Thoracic aorta (tissue), 2 donors: ENCODE results near the gene IRF8. TPM values are rescaled to one million over a fixed set of nuclear protein-coding genes. Genes with fewer than 3 reads are reported as not detected.
A peak's percentile ranks its signal among the peaks of the same experiment; 100 is the strongest.

Source experiments
- ATAC-seq: fragments of 150-250 bp; one replicate; pipeline ENCODE4 v1.8.0; 2017; ENCODE audit warnings: low read depth; ENCODE audit not compliant: insufficient number of reproducible peaks, low FRiP score
- DNase-seq: peaks from one replicate; pipeline ENCODE4 v3.0.0-alpha.2; 2020; ENCODE audit warnings: low spot score
- H3K27ac ChIP-seq, 2 donors: fragments of 200-600 bp; sonication (generic); 1 replicate in 1 of 2; 2 replicates in 1 of 2; pipeline ENCODE4 v1.5.1; 2016; ENCODE audit warnings: mild to moderate bottlenecking in 2 of 2, moderate library complexity in 2 of 2
- H3K27me3 ChIP-seq: fragments of 200-600 bp; sonication (generic); replicated peaks from 2 replicates; pipeline ENCODE4 v1.6.0; 2016; ENCODE audit warnings: mild to moderate bottlenecking; ENCODE audit not compliant: insufficient read depth
- H3K36me3 ChIP-seq: fragments of 200-600 bp; sonication (generic); one replicate; pipeline ENCODE4 v1.5.1; 2016
- H3K4me1 ChIP-seq, 2 donors: fragments of 200-600 bp; sonication (generic); 1 replicate in 1 of 2; 2 replicates in 1 of 2; pipeline versions ENCODE4 v1.5.1 to v1.6.0; 2016; ENCODE audit warnings: low read depth in 2 of 2, mild to moderate bottlenecking in 1 of 2; ENCODE audit not compliant: control insufficient read depth in 1 of 2
- H3K4me3 ChIP-seq: fragments of 200-600 bp; sonication (generic); 2 replicates; pipeline ENCODE4 v1.5.1; 2016; ENCODE audit warnings: mild to moderate bottlenecking
- H3K9me3 ChIP-seq: fragments of 200-600 bp; sonication (generic); 2 replicates; pipeline ENCODE4 v1.5.1; 2016
- total RNA-seq, 2 donors: library from RNA; depleted of rRNA; stranded (reverse); fragments of >200 nt; gene quantifications; one replicate each; pipeline versions ENCODE4 v1.1.0 to v1.2.3, GENCODE V29; 2016
- TF ChIP-seq, protein P1 (sequence below): fragments of 200-600 bp; sonication (generic); IDR thresholded peaks from one replicate; pipeline ENCODE4 v1.5.1; 2019; ENCODE audit warnings: antibody characterized with exemption

IRF8 gene
- total RNA-seq, 2 donors from 2014 or later: 27.0 to 28.8 TPM

DNA sequence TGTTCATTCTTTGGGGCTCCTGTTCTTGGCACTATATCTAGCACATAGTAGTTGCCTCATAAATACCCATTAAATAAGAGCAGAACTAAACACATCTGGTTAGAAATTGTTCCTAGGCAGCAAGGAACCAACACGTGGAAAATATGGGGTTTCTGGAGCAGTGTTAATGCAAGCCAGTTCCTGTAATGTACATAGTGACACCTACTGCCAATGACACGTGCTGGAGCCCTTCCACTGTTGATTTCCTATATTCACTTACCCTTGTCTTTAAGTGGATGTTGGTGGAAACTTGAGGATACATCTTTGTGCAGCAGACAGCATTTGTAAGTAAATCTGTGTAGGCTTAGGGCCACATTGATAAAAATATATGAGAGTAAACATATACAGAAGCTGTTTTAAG is 1.6 kb upstream of the IRF8 start:
- Histone ChIP-seq H3K27ac (no peak overlapping the region), H3K9me3 (no peaks in the 10 kb centered on the region), H3K27me3 (no peaks in the 10 kb centered on the region), H3K4me3 (no peak overlapping the region), H3K4me1 (peaks cover 0 to 12% of the 10 kb centered on the region in 2 donors), H3K36me3 (no peaks in the 10 kb centered on the region)
- TF ChIP-seq, protein P1, sequence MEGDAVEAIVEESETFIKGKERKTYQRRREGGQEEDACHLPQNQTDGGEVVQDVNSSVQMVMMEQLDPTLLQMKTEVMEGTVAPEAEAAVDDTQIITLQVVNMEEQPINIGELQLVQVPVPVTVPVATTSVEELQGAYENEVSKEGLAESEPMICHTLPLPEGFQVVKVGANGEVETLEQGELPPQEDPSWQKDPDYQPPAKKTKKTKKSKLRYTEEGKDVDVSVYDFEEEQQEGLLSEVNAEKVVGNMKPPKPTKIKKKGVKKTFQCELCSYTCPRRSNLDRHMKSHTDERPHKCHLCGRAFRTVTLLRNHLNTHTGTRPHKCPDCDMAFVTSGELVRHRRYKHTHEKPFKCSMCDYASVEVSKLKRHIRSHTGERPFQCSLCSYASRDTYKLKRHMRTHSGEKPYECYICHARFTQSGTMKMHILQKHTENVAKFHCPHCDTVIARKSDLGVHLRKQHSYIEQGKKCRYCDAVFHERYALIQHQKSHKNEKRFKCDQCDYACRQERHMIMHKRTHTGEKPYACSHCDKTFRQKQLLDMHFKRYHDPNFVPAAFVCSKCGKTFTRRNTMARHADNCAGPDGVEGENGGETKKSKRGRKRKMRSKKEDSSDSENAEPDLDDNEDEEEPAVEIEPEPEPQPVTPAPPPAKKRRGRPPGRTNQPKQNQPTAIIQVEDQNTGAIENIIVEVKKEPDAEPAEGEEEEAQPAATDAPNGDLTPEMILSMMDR: no peak
- DNase-seq: no peak
- no peak for ATAC-seq

DNA sequence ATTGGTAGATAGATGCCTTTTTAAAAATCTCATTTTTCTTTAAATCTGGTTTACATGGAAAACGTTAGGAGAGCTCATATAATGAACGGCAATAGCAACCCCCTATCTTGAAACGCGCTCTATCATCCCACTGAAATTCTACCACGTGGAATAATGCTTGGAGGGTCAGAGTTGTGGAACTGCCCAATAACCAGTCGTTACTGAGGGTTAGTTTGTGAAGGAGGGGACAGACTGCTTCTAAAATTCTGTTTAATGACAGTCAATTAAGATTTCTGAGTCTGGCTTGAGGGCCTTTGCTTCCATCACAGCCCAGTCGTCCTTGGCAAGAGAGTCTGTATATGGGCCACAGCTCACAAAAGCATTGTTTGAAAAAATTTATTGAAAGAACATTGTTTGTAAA is 482 bp downstream of the IRF8 start:
- TF ChIP-seq, protein P1: no peak
- H3K36me3 ChIP-seq: no peaks in the 10 kb centered on the region
- H3K27ac ChIP-seq: no peak overlapping the region
- peaks cover 0 to 12% of the 10 kb centered on the region in 2 donors for H3K4me1 ChIP-seq
- peak overlapping the region; percentile 68 for H3K4me3 ChIP-seq
- no peaks in the 10 kb centered on the region for H3K9me3 ChIP-seq
- no peaks in the 10 kb centered on the region for H3K27me3 ChIP-seq
- DNase-seq: no peak
- ATAC-seq: no peak

DNA sequence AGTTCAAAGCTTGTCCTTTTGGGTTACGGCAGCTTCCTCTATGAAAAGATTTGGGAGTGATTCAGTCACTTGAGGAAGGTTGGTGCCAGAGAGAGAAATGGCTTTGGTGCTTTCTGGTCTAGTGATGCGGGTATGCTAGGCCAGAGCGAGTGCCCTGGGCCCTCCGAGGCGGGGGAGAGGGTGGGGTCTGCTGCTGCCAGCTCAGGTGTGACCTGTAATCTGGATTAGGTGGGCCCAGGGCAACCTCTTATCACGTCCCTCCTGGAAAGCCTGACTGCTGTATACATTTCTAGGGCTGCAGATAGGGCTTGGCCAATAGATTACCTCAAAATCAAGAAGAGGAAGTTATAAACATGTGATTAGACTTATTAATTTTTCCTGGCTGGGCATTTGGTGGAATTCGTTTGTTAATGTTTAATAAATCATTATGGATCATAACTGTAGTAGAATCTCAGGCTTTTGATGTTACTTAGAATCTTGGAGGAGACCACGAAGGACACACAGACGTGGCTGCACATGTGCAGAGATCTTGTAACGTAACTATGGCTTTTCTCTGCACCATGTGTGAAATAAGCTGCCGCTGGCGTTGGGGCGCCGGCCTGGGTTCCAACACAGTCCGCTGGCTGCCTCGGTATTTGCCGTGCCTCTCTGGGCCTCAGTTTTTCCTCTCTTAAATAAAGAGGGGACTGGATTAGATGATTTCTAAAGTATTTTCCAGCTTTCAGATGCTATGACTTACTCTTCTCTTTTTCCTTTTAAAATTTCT is 1.2 kb downstream of the IRF8 start:
- H3K4me3 ChIP-seq: peak overlapping the region; percentile 68
- H3K27ac ChIP-seq: no peak overlapping the region
- TF ChIP-seq, protein P1: no peak
- no peaks in the 10 kb centered on the region for H3K27me3 ChIP-seq
- peaks cover 0 to 12% of the 10 kb centered on the region in 2 donors for H3K4me1 ChIP-seq
- H3K9me3 ChIP-seq: no peaks in the 10 kb centered on the region
- no peak for ATAC-seq
- no peaks in the 10 kb centered on the region for H3K36me3 ChIP-seq
- DNase-seq: no peak

DNA sequence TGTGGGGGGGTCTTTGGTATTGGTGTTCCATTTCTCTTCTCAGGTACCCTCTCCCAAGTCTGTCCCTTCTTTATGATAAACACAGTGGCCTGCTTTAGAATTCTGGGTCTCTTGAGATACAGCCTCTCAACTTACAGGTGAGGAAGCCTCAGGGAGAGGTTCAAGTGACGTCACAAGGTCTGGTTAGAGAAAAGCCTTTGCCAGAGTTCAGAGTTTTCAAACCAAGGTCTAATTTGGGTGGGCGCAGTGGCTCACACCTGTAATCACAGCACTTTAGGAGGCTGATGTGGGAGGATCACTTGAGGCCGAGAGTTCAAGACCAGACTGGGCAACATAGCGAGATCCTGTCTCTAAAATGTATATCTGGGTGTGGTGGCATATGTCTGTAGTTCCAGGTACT is 2.1 kb downstream of the IRF8 start:
- Histone ChIP-seq H3K9me3 (no peaks in the 10 kb centered on the region), H3K4me1 (peaks cover 0 to 12% of the 10 kb centered on the region in 2 donors), H3K27ac (no peak overlapping the region), H3K36me3 (no peaks in the 10 kb centered on the region), H3K4me3 (peak overlapping the region; percentile 68), H3K27me3 (no peaks in the 10 kb centered on the region)
- TF ChIP-seq, protein P1: no peak
- no peak for DNase-seq
- ATAC-seq: no peak

DNA sequence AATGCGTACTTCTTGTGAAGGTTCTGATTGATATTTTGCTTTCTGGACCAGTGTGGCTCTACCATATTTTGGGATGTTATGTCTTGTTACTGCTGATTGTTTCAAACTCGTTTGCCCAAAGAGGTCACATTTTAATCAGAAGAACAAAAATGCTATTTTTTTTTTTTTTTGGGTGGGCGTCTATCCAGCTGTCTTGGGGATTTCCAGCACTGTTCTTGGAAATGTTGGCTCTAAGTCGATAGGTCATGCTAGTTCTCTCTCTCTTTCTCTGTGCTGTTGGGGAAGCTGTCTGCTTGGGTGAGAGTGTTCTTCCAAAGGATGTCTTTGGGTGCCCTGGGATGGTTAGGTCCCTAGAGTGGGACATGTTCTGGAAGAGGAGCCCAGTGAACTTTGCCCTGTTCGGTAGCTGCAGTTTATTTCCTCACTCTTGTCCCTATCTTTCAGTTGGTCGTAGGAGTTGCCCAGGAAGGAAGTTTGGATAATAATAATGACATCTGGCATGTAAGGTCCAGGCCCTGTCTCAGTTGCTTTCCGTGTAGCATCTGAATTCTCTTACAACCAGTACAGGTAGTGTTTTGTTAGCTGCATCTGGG is 2.9 kb downstream of the IRF8 start:
- H3K36me3 ChIP-seq: no peaks in the 10 kb centered on the region
- ATAC-seq (no peak), DNase-seq (no peak)
- peaks cover 0 to 12% of the 10 kb centered on the region in 2 donors for H3K4me1 ChIP-seq
- H3K27ac ChIP-seq: no peak overlapping the region
- no peaks in the 10 kb centered on the region for H3K9me3 ChIP-seq
- no peaks in the 10 kb centered on the region for H3K27me3 ChIP-seq
- H3K4me3 ChIP-seq: peak overlapping the region; percentile 20
- TF ChIP-seq, protein P1: no peak
